Ovary (tissue), 3 donors: ENCODE results near the gene CYP3A4.

Experiments used
- POLR2A ChIP-seq: fragments of 450-650 bp; IDR thresholded peaks from one replicate; pipeline ENCODE4 v1.6.1; 2017; ENCODE audit warnings: antibody characterized with exemption, mild to moderate bottlenecking, moderate library complexity
- TF ChIP-seq, protein P1 (sequence below), 3 donors: fragments of 450-650 bp in 2 of 3; fragments of 200-600 bp in 1 of 3; IDR thresholded peaks; one replicate each; pipeline versions ENCODE4 v1.5.1 to v1.8.0; 2016 to 2022; ENCODE audit warnings: antibody characterized with exemption in 3 of 3, mild to moderate bottlenecking in 1 of 3
- donor health status: DM: no; HTN: no; CAD: no.

DNA sequence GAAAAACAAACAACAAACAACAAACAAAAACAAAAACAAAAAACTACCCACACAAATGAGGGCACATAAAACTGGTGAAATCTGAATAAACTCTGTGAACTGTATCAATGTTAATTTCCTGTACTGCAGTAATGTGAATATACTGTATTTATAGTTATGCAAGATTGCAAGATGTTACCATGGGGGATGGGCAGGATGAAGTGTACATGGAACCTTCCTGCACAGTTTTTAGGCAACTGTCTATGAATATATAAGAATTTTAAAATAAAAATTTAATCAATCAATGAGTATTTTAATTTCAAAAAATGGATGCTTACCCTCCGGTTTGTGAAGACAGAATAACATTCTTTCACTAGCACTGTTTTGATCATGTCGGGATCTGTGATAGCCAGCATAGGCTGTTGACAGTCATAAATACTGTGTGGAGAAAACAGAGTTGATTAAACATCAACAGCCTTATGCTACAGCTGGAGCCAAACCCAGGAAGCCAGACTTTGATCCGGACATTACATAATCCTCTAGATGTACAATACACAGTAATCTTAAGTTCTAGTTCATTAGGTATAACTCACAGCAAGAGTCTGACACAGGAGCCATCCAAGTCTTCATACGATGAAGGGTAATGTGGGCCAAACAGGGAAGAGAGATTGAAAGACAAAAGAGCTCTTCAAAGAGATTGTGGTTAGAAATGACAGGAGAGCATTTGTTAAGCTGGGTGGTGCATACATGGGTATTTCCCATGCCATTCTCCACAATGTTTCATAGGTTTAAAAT lies 63.8 kb downstream of the CYP3A4 start:
- TF ChIP-seq, protein P1, sequence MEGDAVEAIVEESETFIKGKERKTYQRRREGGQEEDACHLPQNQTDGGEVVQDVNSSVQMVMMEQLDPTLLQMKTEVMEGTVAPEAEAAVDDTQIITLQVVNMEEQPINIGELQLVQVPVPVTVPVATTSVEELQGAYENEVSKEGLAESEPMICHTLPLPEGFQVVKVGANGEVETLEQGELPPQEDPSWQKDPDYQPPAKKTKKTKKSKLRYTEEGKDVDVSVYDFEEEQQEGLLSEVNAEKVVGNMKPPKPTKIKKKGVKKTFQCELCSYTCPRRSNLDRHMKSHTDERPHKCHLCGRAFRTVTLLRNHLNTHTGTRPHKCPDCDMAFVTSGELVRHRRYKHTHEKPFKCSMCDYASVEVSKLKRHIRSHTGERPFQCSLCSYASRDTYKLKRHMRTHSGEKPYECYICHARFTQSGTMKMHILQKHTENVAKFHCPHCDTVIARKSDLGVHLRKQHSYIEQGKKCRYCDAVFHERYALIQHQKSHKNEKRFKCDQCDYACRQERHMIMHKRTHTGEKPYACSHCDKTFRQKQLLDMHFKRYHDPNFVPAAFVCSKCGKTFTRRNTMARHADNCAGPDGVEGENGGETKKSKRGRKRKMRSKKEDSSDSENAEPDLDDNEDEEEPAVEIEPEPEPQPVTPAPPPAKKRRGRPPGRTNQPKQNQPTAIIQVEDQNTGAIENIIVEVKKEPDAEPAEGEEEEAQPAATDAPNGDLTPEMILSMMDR (IDR thresholded peaks at IDR 0.05) = no peak
- TF ChIP-seq POLR2A = no peak
